Stomach (tissue), 9 donors: ENCODE results near the gene COL1A1. TPM values are rescaled to one million over a fixed set of nuclear protein-coding genes. Genes with fewer than 3 reads are reported as not detected.

ENCODE experiments used
- DNase-seq, 2 donors: peaks; one replicate each; pipeline versions ENCODE4 v3.0.0 to v3.0.0-alpha.2; 2013 to 2019
- H3K27ac ChIP-seq, 5 donors: fragments of 200-600 bp in 4 of 5; sonication (generic) in 4 of 5; one replicate each; pipeline ENCODE4 v1.5.1; 2013 to 2019; ENCODE audit warnings: mild to moderate bottlenecking in 1 of 5, moderate library complexity in 1 of 5
- H3K27me3 ChIP-seq, 3 donors: fragments of 200-600 bp; sonication (generic); one replicate each; pipeline ENCODE4 v1.5.1; 2017 to 2019; ENCODE audit warnings: mixed run types in 1 of 3
- H3K36me3 ChIP-seq, 4 donors: fragments of 200-600 bp; sonication (generic); 1 replicate in 3 of 4; 2 replicates in 1 of 4; pipeline ENCODE4 v1.5.1; 2016 to 2019
- H3K4me1 ChIP-seq, 4 donors: fragments of 200-600 bp; sonication (generic); one replicate each; pipeline ENCODE4 v1.5.1; 2016 to 2019
- H3K4me3 ChIP-seq, 4 donors: fragments of 200-600 bp; sonication (generic) in 3 of 4; one replicate each; pipeline ENCODE4 v1.5.1; 2016 to 2019; ENCODE audit warnings: mild to moderate bottlenecking in 1 of 4
- H3K9me3 ChIP-seq, 4 donors: fragments of 200-600 bp; sonication (generic); one replicate each; pipeline ENCODE4 v1.5.1; 2016 to 2019
- CTCF ChIP-seq, 7 experiments: fragments of 450-650 bp in 4 of 7; fragments of 200-600 bp in 3 of 7; sonication (generic) in 3 of 7; IDR thresholded peaks; one replicate each; pipeline ENCODE4 v1.5.1; 2016 to 2019; ENCODE audit warnings: antibody characterized with exemption in 7 of 7, control low read depth in 2 of 7, mild to moderate bottlenecking in 1 of 7
- EP300 ChIP-seq: sonication (generic); formaldehyde crosslinking; IDR thresholded peaks from one replicate; pipeline ENCODE4 v1.6.1; 2017; ENCODE audit warnings: antibody characterized with exemption
- POLR2A ChIP-seq, 4 donors: fragments of 450-650 bp; IDR thresholded peaks; one replicate each; pipeline ENCODE4 v1.6.1; 2016; ENCODE audit warnings: antibody characterized with exemption in 4 of 4, control low read depth in 2 of 4, mild to moderate bottlenecking in 1 of 4, moderate library complexity in 1 of 4
- POLR2AphosphoS5 ChIP-seq, 3 donors: sonication (generic); formaldehyde crosslinking; IDR thresholded peaks; one replicate each; pipeline ENCODE4 v1.6.1; 2016; ENCODE audit warnings: antibody characterized with exemption in 3 of 3
- WGBS, 5 donors: extraction: QIAGEN DNeasy Blood & Tissue Kit in 3 of 5; methylation state at CpG; one replicate each; pipeline versions ENCODE4 v1.1.5 to v1.1.7; 2013 to 2018; 5-methylcytosine and 5-hydroxymethylcytosine counted together
- intact Hi-C: fragments of 100-400 bp; cut with DNase I; formaldehyde crosslinking; loops from one replicate; pipeline ENCODE4 v1.15.1; 2023; ENCODE audit warnings: low total_unique reads
- polyA plus RNA-seq, 3 donors: library from polyadenylated mRNA; stranded (reverse); fragments of 200-250 nt; gene quantifications; one replicate each; pipeline ENCODE4 v1.2.3, GENCODE V29; 2013
- total RNA-seq, 5 donors: library from RNA; depleted of rRNA; stranded (reverse); fragments of >200 nt; gene quantifications; one replicate each; pipeline versions ENCODE4 v1.1.0 to v1.2.3, GENCODE V29; 2014 to 2016
- donor health status: healthy with polysubstance abuse.
- donor health status: Bipolar disorder and iron deficiency.
- donor health status: healthy.

COL1A1 gene
- total and polyA plus RNA-seq, 8 donors: 17.9 to 1,931 (median 142) TPM

- intact Hi-C loops: no loop called here
- peak; percentile 10 to 61 for DNase-seq
- no peak overlapping the region for H3K4me3 ChIP-seq
- no peaks in the 10 kb centered on the region for H3K36me3 ChIP-seq
- 68 to 85% (median 75%) methylated on average over 9 of the region's 9 CpGs for WGBS, 5 donors
- H3K27ac ChIP-seq: peak overlapping the region in 4 of 5 donors; percentile 1 to 93 (median 88)
- H3K27me3 ChIP-seq: peaks cover 0 to 18% (median 4%) of the 10 kb centered on the region in 3 donors
- H3K9me3 ChIP-seq: no peaks in the 10 kb centered on the region
- TF ChIP-seq POLR2A (IDR thresholded peaks at IDR 0.05) (no peak), CTCF (IDR thresholded peaks at IDR 0.05) (no peak), EP300 (no peak), POLR2AphosphoS5 (IDR thresholded peaks at IDR 0.05) (no peak)
- peaks cover 14 to 67% (median 37%) of the 10 kb centered on the region in 4 donors for H3K4me1 ChIP-seq
Observed at GRCh38 chr17:50213026-50214022, 11.9 kb upstream of the COL1A1 start.

DNA sequence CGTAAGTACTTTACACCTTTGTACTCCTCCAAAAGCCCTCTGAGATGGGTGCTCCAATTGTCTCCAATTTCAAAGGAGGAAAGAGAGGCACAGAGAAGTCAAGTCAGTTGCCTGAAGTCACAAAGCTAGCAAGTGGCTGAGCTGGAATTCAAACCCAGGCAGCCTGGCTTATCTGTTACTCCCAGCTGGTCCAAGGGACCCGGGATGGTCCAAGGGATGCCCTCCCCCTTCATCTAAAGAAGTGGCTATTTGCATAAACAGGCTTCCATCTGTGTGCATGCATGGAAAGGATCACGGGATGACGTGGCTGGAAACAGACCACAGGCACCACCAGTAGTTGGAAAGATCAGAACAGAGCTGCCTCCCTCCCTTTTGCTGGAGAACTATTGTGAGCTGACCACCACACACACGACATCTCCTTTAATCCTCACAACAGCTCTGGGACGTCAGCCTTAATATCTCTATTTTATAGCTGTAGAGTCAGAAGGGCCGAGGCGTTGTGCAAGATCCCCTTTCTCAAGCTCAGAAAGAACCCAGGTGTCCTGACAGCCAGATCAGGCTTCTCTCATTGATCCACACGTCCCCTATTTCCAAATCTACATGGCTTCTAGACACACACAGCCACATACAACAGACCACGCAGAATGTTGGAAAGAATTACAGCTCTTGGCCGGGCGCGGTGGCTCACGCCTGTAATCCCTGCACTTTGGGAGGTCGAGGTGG lies 10.9 kb upstream of the COL1A1 start:
- intact Hi-C loops: no loop called here
- Histone ChIP-seq H3K36me3 (no peaks in the 10 kb centered on the region), H3K4me3 (no peak overlapping the region), H3K9me3 (no peaks in the 10 kb centered on the region), H3K27me3 (peaks cover 0 to 24% (median 4%) of the 10 kb centered on the region in 3 donors), H3K4me1 (peaks cover 14 to 67% (median 38%) of the 10 kb centered on the region in 4 donors), H3K27ac (peak overlapping the region in 4 of 5 donors; percentile 87 to 93 (median 90))
- TF ChIP-seq CTCF (IDR thresholded peaks at IDR 0.05) (no peak), POLR2A (IDR thresholded peaks at IDR 0.05) (no peak), POLR2AphosphoS5 (IDR thresholded peaks at IDR 0.05) (peak in 2 of 3 donors; percentile 25 to 38), EP300 (no peak)
- 55 to 70% (median 67%) methylated on average over 15 of the region's 15 CpGs for WGBS, 5 donors
- DNase-seq: peak in 1 of 2 donors; percentile 78

DNA sequence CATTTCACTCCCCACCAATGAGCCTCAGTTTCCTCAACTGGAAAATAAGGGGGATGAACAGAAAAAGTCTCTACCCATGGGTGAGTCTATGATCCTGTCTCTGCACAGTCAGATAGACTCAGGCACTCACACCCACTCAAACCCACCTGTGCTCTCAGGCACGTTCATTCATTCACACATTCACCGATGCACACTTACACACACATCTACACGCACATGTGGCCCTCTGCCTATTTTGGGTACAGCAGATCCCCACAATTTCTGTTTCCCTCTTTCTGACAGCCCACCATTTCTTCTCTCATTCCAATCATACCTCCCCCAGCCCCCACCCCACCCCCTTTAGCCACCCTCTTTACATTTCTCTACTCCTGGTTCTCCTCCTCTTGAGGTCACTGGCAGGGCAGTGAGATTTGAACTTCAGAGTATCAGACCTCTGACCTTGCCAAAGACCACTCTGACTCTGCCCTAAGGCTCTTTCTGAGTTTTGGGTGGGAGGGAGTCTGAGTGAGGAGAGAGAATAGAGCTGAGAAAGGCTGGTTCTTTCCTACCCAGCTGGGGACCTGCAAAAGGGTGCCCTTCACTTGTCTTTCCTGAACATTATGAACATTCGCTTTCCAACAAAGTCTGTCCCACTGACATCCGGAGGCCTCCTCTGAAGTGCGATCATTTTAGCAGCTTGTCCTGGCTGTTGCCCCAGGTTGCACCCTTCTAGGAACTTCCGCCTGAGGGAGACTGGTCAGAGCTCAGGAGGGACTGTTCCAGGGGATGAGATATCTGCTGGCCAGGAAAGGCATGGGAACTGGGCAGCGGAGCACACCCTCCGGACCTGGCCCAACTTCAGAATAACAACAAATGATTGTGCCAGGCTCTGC lies 10.1 kb upstream of the COL1A1 start:
- intact Hi-C loops: no loop called here
- WGBS, 5 donors: 42 to 68% (median 64%) methylated on average over 9 of the region's 9 CpGs

More for the DNA sequence above, 10.1 kb upstream of the COL1A1 start:
- H3K9me3 ChIP-seq: no peaks in the 10 kb centered on the region
- H3K36me3 ChIP-seq: no peaks in the 10 kb centered on the region
- TF ChIP-seq EP300 (no peak), POLR2A (IDR thresholded peaks at IDR 0.05) (no peak), CTCF (IDR thresholded peaks at IDR 0.05) (no peak), POLR2AphosphoS5 (IDR thresholded peaks at IDR 0.05) (no peak)
- no peak overlapping the region for H3K4me3 ChIP-seq
- H3K27ac ChIP-seq: peak overlapping the region in 4 of 5 donors; percentile 87 to 93 (median 90)
- peaks cover 14 to 72% (median 43%) of the 10 kb centered on the region in 4 donors for H3K4me1 ChIP-seq
- peaks cover 0 to 30% (median 8%) of the 10 kb centered on the region in 3 donors for H3K27me3 ChIP-seq
- DNase-seq: peak in 1 of 2 donors; percentile 33
